Peyer's patch (tissue), 4 donors: ENCODE results near the gene PIGN. TPM values are rescaled to one million over a fixed set of nuclear protein-coding genes. Genes with fewer than 3 reads are reported as not detected.

Experiments used
- DNase-seq, 3 donors: peaks; one replicate each; pipeline ENCODE4 v3.0.0-alpha.2; 2017 to 2019
- H3K27ac ChIP-seq, 4 donors: fragments of 200-600 bp; sonication (generic); one replicate each; pipeline ENCODE4 v1.5.1; 2016 to 2019
- H3K27me3 ChIP-seq, 2 donors: fragments of 200-600 bp; sonication (generic); one replicate each; pipeline ENCODE4 v1.5.1; 2019
- H3K36me3 ChIP-seq, 3 donors: fragments of 200-600 bp; sonication (generic); one replicate each; pipeline ENCODE4 v1.5.1; 2016 to 2019
- H3K4me1 ChIP-seq, 4 donors: fragments of 200-600 bp; sonication (generic); one replicate each; pipeline ENCODE4 v1.5.1; 2016 to 2019
- H3K4me3 ChIP-seq, 4 donors: fragments of 200-600 bp; sonication (generic); 1 replicate in 3 of 4; 2 replicates in 1 of 4; pipeline ENCODE4 v1.5.1; 2016 to 2019; ENCODE audit warnings: mild to moderate bottlenecking in 1 of 4
- H3K9me3 ChIP-seq, 4 donors: fragments of 200-600 bp; sonication (generic); one replicate each; pipeline ENCODE4 v1.5.1; 2016 to 2019; ENCODE audit warnings: mild to moderate bottlenecking in 1 of 4
- CTCF ChIP-seq, 6 experiments: fragments of 450-650 bp in 4 of 6; fragments of 200-600 bp in 2 of 6; sonication (generic) in 1 of 6; IDR thresholded peaks; one replicate each; pipeline ENCODE4 v1.5.1; 2017 to 2019; ENCODE audit warnings: antibody characterized with exemption in 6 of 6, mild to moderate bottlenecking in 3 of 6, moderate library complexity in 1 of 6
- POLR2A ChIP-seq, 2 donors: fragments of 450-650 bp; IDR thresholded peaks; one replicate each; pipeline ENCODE4 v1.5.1; 2017; ENCODE audit warnings: antibody characterized with exemption in 2 of 2, mild to moderate bottlenecking in 2 of 2, moderate library complexity in 2 of 2
- total RNA-seq, 4 donors: library from RNA; depleted of rRNA; stranded (reverse); fragments of >200 nt; gene quantifications; one replicate each; pipeline ENCODE4 v1.1.0, GENCODE V29; 2016

PIGN gene
- total RNA-seq, 4 donors from 2014 or later = 35.4 to 49.2 (median 42.3) TPM

- Histone ChIP-seq H3K27ac (no peak overlapping the region), H3K27me3 (no peaks in the 10 kb centered on the region), H3K9me3 (no peaks in the 10 kb centered on the region), H3K36me3 (peaks cover 0 to 34% (median 0%) of the 10 kb centered on the region in 3 donors), H3K4me1 (no peaks in the 10 kb centered on the region), H3K4me3 (no peak overlapping the region)
- TF ChIP-seq CTCF (IDR thresholded peaks at IDR 0.05) = no peak
- no peak for TF ChIP-seq POLR2A (IDR thresholded peaks at IDR 0.05)
- no peak for DNase-seq
Measured at GRCh38 chr18:62098960-62099359, 87.9 kb downstream of the PIGN start.

GRCh38 chr18:62097698-62098097 is 89.2 kb downstream of the PIGN start:
- Histone ChIP-seq H3K36me3 (peaks cover 0 to 34% (median 0%) of the 10 kb centered on the region in 3 donors), H3K4me3 (no peak overlapping the region), H3K27ac (no peak overlapping the region), H3K4me1 (no peaks in the 10 kb centered on the region), H3K9me3 (no peaks in the 10 kb centered on the region), H3K27me3 (no peaks in the 10 kb centered on the region)
- TF ChIP-seq POLR2A (IDR thresholded peaks at IDR 0.05) (no peak), CTCF (IDR thresholded peaks at IDR 0.05) (no peak)
- no peak for DNase-seq

GRCh38 chr18:62091487-62092120 is 95.3 kb downstream of the PIGN start:
- no peaks in the 10 kb centered on the region for H3K9me3 ChIP-seq
- H3K36me3 ChIP-seq = peaks cover 0 to 11% (median 0%) of the 10 kb centered on the region in 3 donors
- H3K4me3 ChIP-seq = no peak overlapping the region
- H3K27me3 ChIP-seq = no peaks in the 10 kb centered on the region
- TF ChIP-seq CTCF (IDR thresholded peaks at IDR 0.05) (no peak), POLR2A (IDR thresholded peaks at IDR 0.05) (no peak)
- no peaks in the 10 kb centered on the region for H3K4me1 ChIP-seq
- no peak overlapping the region for H3K27ac ChIP-seq
- DNase-seq = no peak

- Histone ChIP-seq H3K36me3 (peaks cover 0 to 12% (median 0%) of the 10 kb centered on the region in 3 donors), H3K27me3 (no peaks in the 10 kb centered on the region), H3K4me1 (no peaks in the 10 kb centered on the region), H3K4me3 (no peak overlapping the region), H3K9me3 (no peaks in the 10 kb centered on the region), H3K27ac (no peak overlapping the region)
- no peak for DNase-seq
- TF ChIP-seq CTCF (IDR thresholded peaks at IDR 0.05) (no peak), POLR2A (IDR thresholded peaks at IDR 0.05) (no peak)
Measured at GRCh38 chr18:62089174-62089573, 97.7 kb downstream of the PIGN start.

- Histone ChIP-seq H3K27me3 (no peaks in the 10 kb centered on the region), H3K36me3 (peaks cover 0 to 12% (median 0%) of the 10 kb centered on the region in 3 donors), H3K27ac (no peak overlapping the region), H3K4me1 (no peaks in the 10 kb centered on the region), H3K4me3 (no peak overlapping the region), H3K9me3 (no peaks in the 10 kb centered on the region)
- TF ChIP-seq POLR2A (IDR thresholded peaks at IDR 0.05) = no peak
- no peak for TF ChIP-seq CTCF (IDR thresholded peaks at IDR 0.05)
- DNase-seq = no peak
Measured at GRCh38 chr18:62088156-62088555, 98.7 kb downstream of the PIGN start.
